SK-N-MC (cell line): Measurements from ENCODE around the gene SYCP2.
"Not testable (repeated sequence)": the region's sequence is repeated elsewhere in the genome, so short reads cannot be mapped to it uniquely, and the experiment has no call there.

Experiments used
- EZH2 ChIP-seq: fragments of 200-600 bp; sonication (generic); IDR thresholded peaks from one replicate; pipeline ENCODE4 v1.6.1; 2017; ENCODE audit warnings: antibody characterized with exemption
- FOXP2 ChIP-seq: optimal IDR thresholded peaks from 2 replicates; pipeline ENCODE3; 2011; ENCODE audit warnings: mild to moderate bottlenecking, moderate library complexity; ENCODE audit not compliant: insufficient read depth; ENCODE audit errors: extremely low read length, control extremely low read depth
- POLR2AphosphoS5 ChIP-seq: IDR thresholded peaks from 2 replicates; pipeline ENCODE4 v1.6.1; 2012; ENCODE audit warnings: mild to moderate bottlenecking, low read depth, low read length, borderline replicate concordance

DNA sequence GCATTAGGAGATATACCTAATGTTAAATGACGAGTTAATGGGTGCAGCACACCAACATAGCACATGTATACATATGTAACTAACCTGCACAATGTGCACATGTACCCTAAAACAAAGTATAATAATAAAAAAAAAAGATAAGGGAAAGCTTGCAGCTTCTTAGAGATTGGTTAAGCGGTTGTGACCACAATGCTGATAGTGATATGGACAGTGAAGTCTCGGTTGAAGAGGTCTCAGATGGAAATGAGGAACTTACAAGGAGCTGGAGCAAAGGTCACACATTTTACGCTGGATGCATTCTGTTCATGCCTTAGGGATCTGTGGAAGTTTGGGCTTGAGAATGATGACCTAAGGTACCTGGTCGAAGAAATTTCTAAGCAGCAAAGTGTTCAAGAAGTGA, 76.5 kb downstream of the SYCP2 start:
- not testable (repeated sequence) for TF ChIP-seq POLR2AphosphoS5, EZH2, FOXP2
